ENCODE results near the gene CRTC1.
"Not testable (repeated sequence)": the region's sequence is repeated elsewhere in the genome, so short reads cannot be mapped to it uniquely, and the experiment has no call there.

Gene CRTC1

GRCh38 chr19:18730885-18731513, 47.5 kb downstream of the CRTC1 start:
- no peak for DNase-seq (ENCODE audit: low read depth)

- DNase-seq (ENCODE audit: low read depth): no peak
Observed at GRCh38 chr19:18731562-18732008, 48.1 kb downstream of the CRTC1 start.

GRCh38 chr19:18733196-18733647, 49.7 kb downstream of the CRTC1 start:
- DNase-seq (ENCODE audit: low read depth): no peak

- DNase-seq (ENCODE audit: low read depth): not testable (repeated sequence)
Observed at GRCh38 chr19:18733762-18734332, 50.4 kb downstream of the CRTC1 start.

- DNase-seq (ENCODE audit: low read depth): no peak
Observed at GRCh38 chr19:18735324-18735723, 51.8 kb downstream of the CRTC1 start.

DNA sequence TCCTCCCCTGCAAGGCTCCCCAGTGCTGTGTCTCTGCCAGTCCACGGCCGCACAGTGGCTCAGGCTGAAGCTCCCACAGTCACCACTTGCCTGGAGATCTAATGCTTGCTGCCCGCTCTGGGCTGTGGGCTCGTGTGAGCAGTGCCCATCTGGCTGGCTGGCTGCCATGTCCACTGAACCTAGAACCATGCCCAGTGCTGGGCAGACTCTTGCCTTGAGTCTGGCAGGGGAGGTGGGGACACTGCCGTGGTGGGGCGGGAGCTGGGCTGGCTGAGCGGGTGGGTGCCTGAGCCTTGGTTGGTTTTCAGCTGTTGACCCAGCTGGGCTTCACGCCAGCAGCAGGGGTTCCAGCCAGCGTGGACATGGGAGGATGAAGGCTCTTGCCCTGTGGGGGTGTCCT, 52.3 kb downstream of the CRTC1 start:
- no peak for DNase-seq (ENCODE audit: low read depth)

DNA sequence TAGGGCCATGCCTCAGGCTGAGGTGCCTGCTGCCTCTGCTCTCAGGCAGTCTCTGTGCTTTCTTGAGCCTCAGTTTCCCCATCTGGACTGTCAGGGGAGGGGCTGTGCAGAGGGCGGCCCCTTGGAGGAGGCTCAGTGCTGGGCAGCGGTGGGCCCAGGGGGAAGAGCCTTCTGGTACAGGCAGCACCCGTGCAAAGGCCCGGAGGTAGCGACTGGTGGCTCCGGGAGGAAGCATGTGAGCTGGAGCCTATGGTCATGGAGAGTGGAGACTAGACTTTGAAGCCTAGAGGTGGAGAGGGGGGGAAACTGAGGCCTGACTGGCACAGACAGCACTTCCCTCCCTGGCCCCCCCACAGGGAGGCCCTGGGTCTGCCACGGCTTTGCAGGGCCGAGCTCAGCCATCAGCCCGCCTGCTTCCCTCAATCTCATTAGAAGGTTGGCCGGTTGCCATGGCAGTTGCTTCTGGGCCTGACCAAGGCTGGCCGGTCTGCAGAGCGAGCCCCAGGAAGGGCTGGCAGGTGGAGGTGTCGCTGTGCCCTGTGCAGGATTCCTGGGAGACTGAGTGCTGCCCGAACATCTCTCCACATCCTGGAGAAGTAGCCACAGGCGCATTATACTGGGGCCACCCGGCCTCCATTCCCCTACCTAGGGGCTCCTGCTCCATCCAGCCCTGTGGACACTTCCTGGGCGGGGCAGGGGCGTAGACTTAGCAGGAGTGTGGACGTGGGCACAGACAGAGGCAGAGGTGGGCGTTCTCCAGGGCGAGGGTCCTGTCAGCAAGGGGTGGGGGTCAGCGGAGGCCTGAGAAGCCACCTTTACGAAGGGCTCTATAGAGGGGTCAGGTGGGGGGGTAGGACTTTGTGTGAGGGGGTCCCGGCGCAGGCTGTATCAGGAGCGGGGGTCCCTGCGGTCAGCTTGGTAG, 53.2 kb downstream of the CRTC1 start:
- no peak for DNase-seq (ENCODE audit: low read depth)

GRCh38 chr19:18737337-18737953, 54.0 kb downstream of the CRTC1 start:
- DNase-seq (ENCODE audit: low read depth): no peak

DNA sequence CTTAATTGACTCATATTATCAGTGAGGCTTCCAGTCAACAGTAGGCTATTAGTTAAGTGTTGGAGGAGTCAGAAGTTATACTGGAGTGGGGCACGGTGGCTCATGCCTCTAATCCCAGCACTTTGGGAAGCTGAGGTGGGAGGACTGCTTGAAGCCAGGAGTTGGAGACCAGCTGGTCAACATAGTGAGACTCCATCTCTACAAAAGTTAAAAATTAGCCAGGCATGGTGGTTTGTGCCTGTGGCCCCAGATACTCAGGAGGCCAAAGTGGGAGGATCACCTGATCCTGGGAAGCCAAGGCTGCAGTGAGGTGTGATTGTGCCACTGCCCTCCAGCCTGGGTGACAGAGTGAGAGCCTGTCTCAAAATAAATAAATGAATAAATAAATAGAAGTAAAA, 54.5 kb downstream of the CRTC1 start:
- no peak for DNase-seq (ENCODE audit: low read depth)

- DNase-seq (ENCODE audit: low read depth): no peak
Observed at GRCh38 chr19:18738961-18739690, 55.6 kb downstream of the CRTC1 start.

GRCh38 chr19:18741124-18742121, 57.9 kb downstream of the CRTC1 start:
- DNase-seq (ENCODE audit: low read depth): no peak

- DNase-seq (ENCODE audit: low read depth): no peak
Observed at GRCh38 chr19:18742324-18742723, 58.8 kb downstream of the CRTC1 start.

GRCh38 chr19:18742838-18743783, 59.6 kb downstream of the CRTC1 start:
- DNase-seq (ENCODE audit: low read depth): no peak

- DNase-seq (ENCODE audit: low read depth): no peak
Observed at GRCh38 chr19:18743784-18744418, 60.4 kb downstream of the CRTC1 start.

- DNase-seq (ENCODE audit: low read depth): no peak
Observed at GRCh38 chr19:18745012-18745735, 61.7 kb downstream of the CRTC1 start.

DNA sequence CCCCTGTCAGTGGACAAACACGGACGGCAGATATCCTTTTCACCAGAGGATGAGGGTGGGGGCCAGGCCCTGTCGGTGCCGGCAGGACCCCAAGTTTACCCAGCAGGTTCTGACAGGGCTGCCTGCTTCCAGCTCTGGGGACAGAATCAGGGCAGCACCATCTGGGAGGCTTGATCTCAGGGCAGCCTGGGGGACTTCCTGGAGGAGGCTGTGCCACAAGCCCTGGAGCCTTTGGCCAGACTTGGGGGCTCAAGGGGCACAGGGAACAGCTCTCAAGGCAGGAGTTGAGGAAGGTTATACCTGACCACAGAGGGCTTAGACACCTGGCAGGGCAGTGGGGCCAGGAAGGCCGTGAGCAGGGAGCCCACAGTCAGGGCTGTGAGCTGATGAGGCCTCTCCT, 62.5 kb downstream of the CRTC1 start:
- DNase-seq (ENCODE audit: low read depth): no peak

DNA sequence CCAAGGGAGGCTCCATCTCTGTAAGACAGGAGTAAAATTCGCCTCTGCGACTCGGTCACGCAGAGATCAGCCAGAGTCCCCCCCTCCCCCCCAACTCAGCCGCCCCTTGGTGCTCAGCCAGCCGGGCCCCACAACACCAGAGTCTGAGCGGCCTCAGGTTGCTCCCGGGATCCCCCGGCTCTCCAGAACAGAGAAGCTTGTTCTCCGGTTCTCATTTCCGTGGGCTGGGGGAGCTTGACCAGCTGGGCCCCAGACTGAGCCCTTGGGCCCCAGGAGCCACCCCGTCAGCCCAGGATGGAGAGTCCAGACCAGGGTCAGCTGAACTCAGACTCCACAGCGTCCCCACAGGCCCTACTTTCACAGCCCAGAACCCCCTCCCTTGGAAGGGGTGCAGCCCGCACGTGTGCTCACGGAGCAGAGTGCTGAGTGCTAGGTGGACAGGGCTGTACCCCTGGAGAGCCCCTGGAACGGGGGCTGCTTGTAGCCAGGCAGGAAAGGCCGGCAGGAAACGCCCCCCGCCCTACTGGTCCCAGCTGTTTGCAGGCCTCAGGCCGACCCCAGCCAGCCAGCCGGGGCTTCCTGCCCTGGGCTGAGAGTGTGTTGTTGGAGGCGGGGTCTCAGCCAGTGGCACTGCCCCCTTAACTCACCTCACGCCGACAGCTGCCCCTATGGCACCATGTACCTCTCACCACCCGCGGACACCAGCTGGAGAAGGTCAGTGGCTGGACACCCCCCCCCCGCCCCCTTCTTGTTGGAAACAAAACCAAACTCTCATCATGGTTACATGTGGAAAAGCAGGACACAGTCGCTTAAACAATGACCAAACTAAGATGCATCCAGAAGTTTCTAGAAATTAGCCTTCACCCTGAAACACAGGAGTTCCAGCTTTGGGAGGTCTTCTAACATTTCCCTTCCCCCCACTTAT, 63.2 kb downstream of the CRTC1 start:
- no peak for DNase-seq (ENCODE audit: low read depth)
